Naive B cell (primary cell): ENCODE measurements around the gene PFDN2. TPM values are rescaled to one million over a fixed set of nuclear protein-coding genes. Genes with fewer than 3 reads are reported as not detected.

Experiments used
- ATAC-seq, 2 donors: fragments of 150-1000 bp; cut with Tn5 transposase; 2 replicates each; pipeline ENCODE4 v1.10.0; 2021; ENCODE audit warnings: low read depth in 2 of 2, mild to moderate bottlenecking in 2 of 2, moderate library complexity in 2 of 2
- DNase-seq: peaks from one replicate; pipeline ENCODE4 v3.0.0; 2022
- H3K27ac Mint-ChIP-seq, 6 donors: one replicate each; pipeline ENCODE4 v1.8.0; 2020 to 2022; ENCODE audit warnings: mild to moderate bottlenecking in 6 of 6, mixed read lengths in 6 of 6, moderate library complexity in 5 of 6, inconsistent platforms in 2 of 6
- H3K27me3 Mint-ChIP-seq, 3 donors: one replicate each; pipeline ENCODE4 v1.8.0; 2021 to 2022; ENCODE audit warnings: mixed read lengths in 3 of 3, mild to moderate bottlenecking in 1 of 3
- H3K36me3 Mint-ChIP-seq, 2 donors: one replicate each; pipeline ENCODE4 v1.8.0; 2020 to 2022; ENCODE audit warnings: mixed read lengths in 2 of 2, inconsistent platforms in 1 of 2, mild to moderate bottlenecking in 1 of 2
- H3K4me1 Mint-ChIP-seq, 3 donors: one replicate each; pipeline ENCODE4 v1.8.0; 2020 to 2022; ENCODE audit warnings: mixed read lengths in 3 of 3, inconsistent platforms in 1 of 3, mild to moderate bottlenecking in 1 of 3, moderate library complexity in 1 of 3
- H3K4me3 Mint-ChIP-seq, 8 donors: one replicate each; pipeline ENCODE4 v1.8.0; 2020 to 2022; ENCODE audit warnings: mild to moderate bottlenecking in 8 of 8, mixed read lengths in 8 of 8, moderate library complexity in 8 of 8, inconsistent platforms in 2 of 8
- H3K9me3 Mint-ChIP-seq, 7 donors: one replicate each; pipeline ENCODE4 v1.8.0; 2020 to 2022; ENCODE audit warnings: mixed read lengths in 7 of 7, mild to moderate bottlenecking in 5 of 7, inconsistent platforms in 2 of 7, moderate library complexity in 1 of 7
- polyA plus RNA-seq, 6 donors: library from polyadenylated mRNA; unstranded; fragments of 300-500 nt; fragmentation: Illumina TruSeq; gene quantifications; one replicate each; pipeline ENCODE4 v1.2.3, GENCODE V29; 2021; ENCODE audit warnings: low read depth in 6 of 6

Gene PFDN2, protein sequence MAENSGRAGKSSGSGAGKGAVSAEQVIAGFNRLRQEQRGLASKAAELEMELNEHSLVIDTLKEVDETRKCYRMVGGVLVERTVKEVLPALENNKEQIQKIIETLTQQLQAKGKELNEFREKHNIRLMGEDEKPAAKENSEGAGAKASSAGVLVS
- polyA plus RNA-seq = 10 to 100 TPM; 64.0 to 93.7 (median 88.7) TPM

DNA sequence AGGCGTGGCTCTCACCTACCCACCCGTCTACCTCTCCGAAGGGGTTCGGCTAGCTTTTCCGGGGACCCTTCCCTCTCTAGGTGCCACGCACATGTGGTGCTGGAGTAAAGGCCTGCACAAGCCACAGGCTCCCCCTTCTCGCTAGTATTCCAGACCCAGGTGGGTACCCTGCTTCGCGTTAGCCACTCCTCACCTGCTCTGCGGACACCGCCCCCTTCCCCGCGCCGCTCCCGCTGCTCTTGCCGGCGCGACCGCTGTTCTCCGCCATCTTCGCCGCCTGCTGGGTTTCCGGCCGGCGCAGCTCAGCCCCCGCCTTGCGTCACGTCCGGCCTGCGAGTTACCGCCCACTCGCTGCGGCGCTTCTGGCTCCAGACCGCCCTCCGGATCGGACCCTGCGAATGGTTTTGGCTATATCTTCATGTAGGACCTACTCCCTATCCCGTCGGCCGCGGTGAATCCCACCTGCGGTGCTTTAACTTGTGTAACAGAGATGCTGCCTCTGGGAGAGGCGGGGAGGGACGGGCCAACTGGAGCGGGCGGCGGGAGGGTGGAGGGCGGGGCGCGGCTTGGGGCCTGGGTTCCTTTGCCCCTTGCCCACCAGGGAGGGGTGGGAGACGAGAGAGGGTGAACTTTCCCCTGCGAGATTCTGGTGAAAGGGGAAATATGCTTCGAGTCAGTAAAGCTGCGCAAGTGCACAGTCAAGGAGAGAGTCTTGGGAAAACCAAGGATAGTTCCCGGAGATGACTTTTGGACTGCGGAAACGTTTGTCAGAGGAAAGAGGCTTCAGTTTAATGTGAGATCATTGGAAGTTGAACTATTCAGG, at the start of gene PFDN2, which contains the start of gene NIT1:
Gene PFDN2, minus strand, starts transcription at position 279 of the 823 bp plus-strand sequence. Its CDS starts 11 bp downstream, at position 268.
Gene NIT1, plus strand, starts transcription at position 347 of the 823 bp plus-strand sequence. Its CDS starts 72 bp downstream, at position 419.
- Mint-ChIP-seq H3K4me3 (peak within 1 kb of the TSS; percentile 93 to 99 (median 97)), H3K9me3 (no peaks in the 10 kb centered on the region), H3K36me3 (peaks cover 0 to 11% of the 10 kb centered on the region in 2 donors), H3K27me3 (no peaks in the 10 kb centered on the region), H3K27ac (peak within 1 kb of the TSS; percentile 95 to 98 (median 96)), H3K4me1 (peaks cover 50 to 87% (median 82%) of the 10 kb centered on the region in 3 donors)
- peak; percentile 85 for DNase-seq
- peak; percentile 81 to 84 for ATAC-seq

DNA sequence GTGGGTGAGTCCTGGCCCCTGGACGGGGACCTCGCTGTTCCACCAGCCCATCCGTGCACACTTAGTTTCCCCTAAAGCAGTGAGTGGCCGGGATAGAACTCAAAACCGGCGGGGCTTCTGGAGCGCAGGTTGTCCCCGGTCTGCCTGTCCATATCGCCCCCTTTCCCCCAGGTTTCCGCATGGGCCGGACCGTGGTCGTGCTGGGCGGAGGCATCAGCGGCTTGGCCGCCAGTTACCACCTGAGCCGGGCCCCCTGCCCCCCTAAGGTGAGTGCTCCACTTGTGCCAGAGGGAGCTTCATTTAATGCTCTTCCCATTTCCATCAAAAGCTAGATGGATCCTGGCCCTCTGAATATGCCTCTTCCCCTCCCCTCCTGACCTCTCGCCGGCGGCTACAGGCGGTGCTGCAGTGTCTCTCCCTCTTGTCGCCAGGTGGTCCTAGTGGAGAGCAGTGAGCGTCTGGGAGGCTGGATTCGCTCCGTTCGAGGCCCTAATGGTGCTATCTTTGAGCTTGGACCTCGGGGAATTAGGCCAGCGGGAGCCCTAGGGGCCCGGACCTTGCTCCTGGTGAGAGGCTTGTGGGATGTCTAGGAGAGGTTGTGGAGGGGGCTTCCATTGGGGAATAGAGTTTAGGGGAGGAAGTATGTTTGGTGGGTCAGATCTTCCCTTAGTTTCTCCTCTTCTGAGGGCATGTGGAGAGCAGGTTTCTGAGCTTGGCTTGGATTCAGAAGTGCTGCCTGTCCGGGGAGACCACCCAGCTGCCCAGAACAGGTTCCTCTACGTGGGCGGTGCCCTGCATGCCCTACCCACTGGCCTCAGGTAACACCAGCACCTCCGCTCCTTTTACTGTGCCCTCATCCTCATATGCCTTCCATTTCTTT, 49.1 kb upstream of the PFDN2 start:
- DNase-seq (no peak), ATAC-seq (no peak)
- Mint-ChIP-seq H3K27me3 (no peaks in the 10 kb centered on the region), H3K27ac (peak overlapping the region; percentile 92 to 99 (median 98)), H3K9me3 (no peaks in the 10 kb centered on the region), H3K36me3 (peaks cover under 1 to 25% of the 10 kb centered on the region in 2 donors), H3K4me3 (peak overlapping the region; percentile 74 to 96 (median 96)), H3K4me1 (peaks cover 48 to 60% (median 50%) of the 10 kb centered on the region in 3 donors)

DNA sequence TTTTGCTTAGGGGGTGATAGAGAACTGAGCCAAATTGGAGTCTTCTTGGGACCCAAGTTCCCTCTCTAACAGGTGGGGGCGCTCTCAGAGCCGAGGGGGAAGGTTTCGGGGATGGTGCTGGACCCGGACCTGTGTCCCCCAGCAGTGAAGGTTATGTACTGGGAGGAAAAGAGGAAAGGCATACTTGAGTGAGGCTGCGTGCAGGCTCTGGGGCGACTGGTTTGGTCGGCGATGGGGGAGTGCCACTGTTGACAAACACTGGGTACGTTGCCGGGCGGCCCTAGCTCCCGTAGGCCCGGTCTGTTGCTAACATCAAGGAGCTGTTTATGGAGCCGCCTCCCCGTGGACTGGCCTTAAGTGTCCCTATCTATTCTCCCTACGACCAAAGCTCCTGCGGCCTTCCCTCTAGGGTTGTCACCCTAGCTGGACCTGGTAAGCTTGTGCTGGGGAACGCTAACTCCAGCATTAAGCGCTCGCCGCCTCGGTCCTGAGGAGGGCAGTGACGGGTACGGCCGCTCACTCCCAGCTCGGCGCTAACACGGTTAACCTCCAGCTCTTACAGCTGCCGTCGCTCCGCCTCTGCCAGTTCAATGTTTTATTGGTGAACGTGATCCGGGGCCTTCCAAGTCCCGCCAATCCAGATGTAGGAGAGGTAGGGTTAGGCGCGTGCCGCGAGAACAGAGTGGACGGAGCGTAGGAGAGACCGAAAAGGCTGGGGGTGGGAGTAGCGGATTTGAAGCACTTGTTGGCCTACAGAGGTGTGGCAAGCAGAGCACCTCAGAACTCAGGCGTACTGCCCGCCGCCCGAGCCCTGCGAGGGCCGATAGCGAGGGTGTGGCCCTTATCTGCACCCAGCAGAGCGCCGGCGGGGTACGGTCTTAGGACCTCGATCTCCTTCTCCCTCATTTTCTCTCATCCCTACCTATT, 48.2 kb upstream of the PFDN2 start, which contains the start of gene PPOX:
Gene PPOX, plus strand, starts transcription at position 685 of the 927 bp plus-strand sequence. CDS start 422 bp downstream, outside the sequence.
- Mint-ChIP-seq H3K27me3 (no peaks in the 10 kb centered on the region), H3K9me3 (no peaks in the 10 kb centered on the region), H3K27ac (peak within 1 kb of the TSS; percentile 92 to 99 (median 98)), H3K4me3 (peak within 1 kb of the TSS; percentile 74 to 96 (median 96)), H3K4me1 (peaks cover 55 to 69% (median 59%) of the 10 kb centered on the region in 3 donors), H3K36me3 (peaks cover 0 to 16% of the 10 kb centered on the region in 2 donors)
- ATAC-seq = peak; percentile 90 to 91
- DNase-seq = peak; percentile 93

DNA sequence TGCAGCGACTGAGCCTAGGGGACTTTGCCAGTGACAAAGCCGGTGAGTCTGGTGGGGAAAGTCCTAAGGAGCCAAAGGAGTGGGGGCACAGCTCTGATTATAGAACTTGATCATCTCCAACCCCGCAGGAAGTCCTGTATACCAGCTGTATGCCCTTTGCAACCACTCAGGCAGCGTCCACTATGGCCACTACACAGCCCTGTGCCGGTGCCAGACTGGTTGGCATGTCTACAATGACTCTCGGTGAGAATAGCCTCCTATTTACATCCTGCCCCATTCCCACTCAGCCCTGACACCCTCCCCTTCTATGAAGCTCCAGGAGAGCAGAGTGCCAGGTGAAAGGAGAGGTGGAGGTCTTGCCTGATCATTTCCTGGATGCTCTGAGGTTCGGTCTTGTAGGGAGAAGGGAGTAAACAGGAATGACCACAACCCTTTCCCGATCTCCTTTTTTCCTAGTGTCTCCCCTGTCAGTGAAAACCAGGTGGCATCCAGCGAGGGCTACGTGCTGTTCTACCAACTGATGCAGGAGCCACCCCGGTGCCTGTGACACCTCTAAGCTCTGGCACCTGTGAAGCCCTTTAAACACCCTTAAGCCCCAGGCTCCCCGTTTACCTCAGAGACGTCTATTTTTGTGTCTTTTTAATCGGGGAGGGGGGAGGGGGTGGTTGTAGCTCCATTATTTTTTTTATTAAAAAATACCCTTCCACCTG, 47.2 kb upstream of the PFDN2 start:
- Mint-ChIP-seq H3K4me1 (peaks cover 60 to 78% (median 68%) of the 10 kb centered on the region in 3 donors), H3K4me3 (peak overlapping the region in 6 of 8 donors; percentile 60 to 96 (median 81)), H3K9me3 (no peaks in the 10 kb centered on the region), H3K27me3 (no peaks in the 10 kb centered on the region), H3K27ac (peak overlapping the region; percentile 92 to 99 (median 98)), H3K36me3 (peaks cover 0 to 12% of the 10 kb centered on the region in 2 donors)
- no peak for DNase-seq
- no peak for ATAC-seq

DNA sequence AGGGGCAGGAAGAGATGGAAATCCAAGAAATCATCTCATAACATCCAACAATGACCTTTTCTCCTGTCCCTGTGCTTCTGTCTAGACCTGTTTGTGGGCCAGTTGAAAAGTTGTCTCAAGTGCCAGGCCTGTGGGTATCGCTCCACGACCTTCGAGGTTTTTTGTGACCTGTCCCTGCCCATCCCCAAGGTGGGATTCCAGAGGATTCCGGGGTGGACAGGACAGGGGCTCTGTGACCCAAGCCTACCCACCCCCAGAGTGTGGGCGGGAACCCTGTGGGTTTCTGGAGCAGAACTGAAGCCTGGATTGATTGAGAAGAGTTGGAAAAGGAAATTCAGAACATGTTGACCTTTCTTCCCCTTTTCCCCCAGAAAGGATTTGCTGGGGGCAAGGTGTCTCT, 46.0 kb upstream of the PFDN2 start:
- Mint-ChIP-seq H3K27ac (peak overlapping the region in 4 of 6 donors; percentile 13 to 98 (median 90)), H3K4me3 (peak overlapping the region in 5 of 8 donors; percentile 2 to 88 (median 69)), H3K9me3 (no peaks in the 10 kb centered on the region), H3K4me1 (peaks cover 65 to 86% (median 81%) of the 10 kb centered on the region in 3 donors), H3K36me3 (peaks cover 0 to 19% of the 10 kb centered on the region in 2 donors), H3K27me3 (no peaks in the 10 kb centered on the region)
- DNase-seq (no peak), ATAC-seq (no peak)

DNA sequence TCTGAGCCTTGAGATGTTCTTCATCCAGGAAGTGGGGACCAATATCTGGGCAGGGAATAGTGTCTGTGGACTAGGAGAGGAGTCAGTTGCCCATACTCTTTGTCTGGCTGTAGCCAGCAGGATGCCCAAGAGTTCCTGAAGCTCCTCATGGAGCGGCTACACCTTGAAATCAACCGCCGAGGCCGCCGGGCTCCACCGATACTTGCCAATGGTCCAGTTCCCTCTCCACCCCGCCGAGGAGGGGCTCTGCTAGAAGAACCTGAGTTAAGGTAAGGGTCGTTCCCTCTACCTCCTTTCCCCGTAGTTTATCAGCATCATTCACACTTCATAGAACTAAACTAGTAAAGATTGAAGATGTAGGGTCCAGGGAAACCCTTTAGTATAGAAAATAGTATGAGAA, 45.0 kb upstream of the PFDN2 start:
- ATAC-seq (no peak), DNase-seq (no peak)
- Mint-ChIP-seq H3K9me3 (no peaks in the 10 kb centered on the region), H3K4me1 (peaks cover 68 to 83% (median 82%) of the 10 kb centered on the region in 3 donors), H3K36me3 (peaks cover 0 to 19% of the 10 kb centered on the region in 2 donors), H3K4me3 (peak overlapping the region in 4 of 8 donors; percentile 12 to 65 (median 54)), H3K27ac (peak overlapping the region in 3 of 6 donors; percentile 44 to 85 (median 74)), H3K27me3 (no peaks in the 10 kb centered on the region)

DNA sequence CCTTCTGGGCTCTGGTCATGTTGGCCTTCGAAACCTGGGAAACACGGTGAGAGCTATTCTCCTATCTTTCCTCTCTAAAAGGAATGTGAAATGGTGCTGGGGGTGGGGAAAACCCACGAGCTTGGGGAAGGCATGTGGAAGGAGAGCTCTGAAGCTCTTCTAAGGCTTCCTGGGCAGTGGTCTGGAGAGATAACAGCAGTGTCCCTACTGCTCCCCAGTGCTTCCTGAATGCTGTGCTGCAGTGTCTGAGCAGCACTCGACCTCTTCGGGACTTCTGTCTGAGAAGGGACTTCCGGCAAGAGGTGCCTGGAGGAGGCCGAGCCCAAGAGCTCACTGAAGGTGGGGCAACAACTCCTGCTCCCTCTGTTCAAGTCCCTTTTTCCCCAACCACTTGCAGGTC, 44.2 kb upstream of the PFDN2 start:
- Mint-ChIP-seq H3K27ac (no peak overlapping the region), H3K36me3 (peaks cover 0 to 19% of the 10 kb centered on the region in 2 donors)

DNA sequence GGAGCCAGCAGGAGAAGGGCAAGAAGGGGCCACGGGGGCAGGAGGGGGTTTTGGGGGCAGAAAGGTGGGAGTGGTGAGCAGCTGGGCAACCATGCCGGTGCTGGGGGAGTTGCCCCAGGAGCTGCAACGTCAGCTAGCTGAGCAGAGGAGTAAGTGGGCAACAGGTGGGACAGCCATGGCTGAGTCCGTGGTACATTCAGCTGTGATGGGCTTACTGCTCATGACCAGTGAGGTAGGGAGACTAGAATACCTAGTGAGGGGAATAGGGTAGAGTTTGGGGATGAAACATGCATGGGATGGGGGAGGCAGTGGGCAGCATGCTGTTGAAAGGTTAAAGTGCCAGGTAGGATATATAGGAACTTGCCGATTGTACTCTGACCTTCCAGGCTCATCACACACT, 43.8 kb upstream of the PFDN2 start:
- DNase-seq (no peak), ATAC-seq (no peak)
- H3K4me1 Mint-ChIP-seq = peaks cover 60 to 74% (median 71%) of the 10 kb centered on the region in 3 donors
- H3K9me3 Mint-ChIP-seq = no peaks in the 10 kb centered on the region
- H3K4me3 Mint-ChIP-seq = peak overlapping the region in 7 of 8 donors; percentile 29 to 96 (median 50)
- no peak overlapping the region for H3K27ac Mint-ChIP-seq
- peaks cover 0 to 19% of the 10 kb centered on the region in 2 donors for H3K36me3 Mint-ChIP-seq
- H3K27me3 Mint-ChIP-seq = no peaks in the 10 kb centered on the region

More for the DNA sequence above, 44.2 kb upstream of the PFDN2 start:
- peak overlapping the region in 6 of 8 donors; percentile 29 to 96 (median 72) for H3K4me3 Mint-ChIP-seq
- ATAC-seq = no peak
- no peaks in the 10 kb centered on the region for H3K9me3 Mint-ChIP-seq
- peaks cover 64 to 78% (median 75%) of the 10 kb centered on the region in 3 donors for H3K4me1 Mint-ChIP-seq
- no peak for DNase-seq
- no peaks in the 10 kb centered on the region for H3K27me3 Mint-ChIP-seq

DNA sequence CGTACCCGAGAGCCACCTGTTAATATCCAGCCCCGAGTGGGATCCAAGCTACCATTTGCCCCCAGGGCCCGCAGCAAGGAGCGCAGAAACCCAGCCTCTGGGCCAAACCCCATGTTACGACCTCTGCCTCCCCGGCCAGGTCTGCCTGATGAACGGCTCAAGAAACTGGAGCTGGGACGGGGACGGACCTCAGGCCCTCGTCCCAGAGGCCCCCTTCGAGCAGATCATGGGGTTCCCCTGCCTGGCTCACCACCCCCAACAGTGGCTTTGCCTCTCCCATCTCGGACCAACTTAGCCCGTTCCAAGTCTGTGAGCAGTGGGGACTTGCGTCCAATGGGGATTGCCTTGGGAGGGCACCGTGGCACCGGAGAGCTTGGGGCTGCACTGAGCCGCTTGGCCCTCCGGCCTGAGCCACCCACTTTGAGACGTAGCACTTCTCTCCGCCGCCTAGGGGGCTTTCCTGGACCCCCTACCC, 42.9 kb upstream of the PFDN2 start:
- DNase-seq (no peak), ATAC-seq (no peak)
- Mint-ChIP-seq H3K36me3 (peaks cover 0 to 21% of the 10 kb centered on the region in 2 donors), H3K4me1 (peaks cover 53 to 69% (median 66%) of the 10 kb centered on the region in 3 donors), H3K9me3 (no peaks in the 10 kb centered on the region), H3K27ac (peak overlapping the region in 2 of 6 donors; percentile 34 to 56), H3K27me3 (no peaks in the 10 kb centered on the region), H3K4me3 (peak overlapping the region; percentile 65 to 99 (median 96))

DNA sequence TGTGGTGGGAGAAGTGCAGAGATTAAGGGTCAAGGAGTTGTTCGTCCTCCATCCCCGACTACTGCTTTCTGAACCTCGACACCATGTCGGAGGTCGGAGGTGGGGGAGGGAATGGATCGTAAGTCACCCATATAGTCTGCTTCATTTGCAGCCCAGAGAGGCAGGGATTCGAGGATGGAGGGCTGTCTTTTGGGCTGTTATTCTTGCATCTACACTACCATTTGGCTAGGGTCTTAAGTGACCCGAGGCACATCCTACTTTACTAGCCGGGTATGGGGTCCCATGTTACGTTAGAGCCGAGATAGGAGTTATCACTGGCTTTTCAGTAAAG, 42.0 kb upstream of the PFDN2 start:
- Mint-ChIP-seq H3K9me3 (no peaks in the 10 kb centered on the region), H3K36me3 (peaks cover 0 to 27% of the 10 kb centered on the region in 2 donors), H3K27ac (peak overlapping the region in 4 of 6 donors; percentile 39 to 94 (median 44)), H3K27me3 (no peaks in the 10 kb centered on the region), H3K4me1 (peaks cover 59 to 69% (median 67%) of the 10 kb centered on the region in 3 donors), H3K4me3 (peak overlapping the region; percentile 91 to 99 (median 96))
- DNase-seq = no peak
- no peak for ATAC-seq
